Lower leg skin (tissue), 3 donors: ENCODE measurements around the gene CTRB1.
"Not testable (repeated sequence)": the region's sequence is repeated elsewhere in the genome, so short reads cannot be mapped to it uniquely, and the experiment has no call there.

Experiments used
- CTCF ChIP-seq, 3 donors: fragments of 450-650 bp; IDR thresholded peaks; one replicate each; pipeline ENCODE4 v1.5.1; 2016; ENCODE audit warnings: antibody characterized with exemption in 3 of 3, mild to moderate bottlenecking in 3 of 3, moderate library complexity in 2 of 3
- POLR2A ChIP-seq, 2 donors: fragments of 450-650 bp; IDR thresholded peaks; one replicate each; pipeline ENCODE4 v1.6.1; 2016 to 2017; ENCODE audit warnings: antibody characterized with exemption in 2 of 2, mild to moderate bottlenecking in 1 of 2, moderate library complexity in 1 of 2

- not testable (repeated sequence) for TF ChIP-seq CTCF, POLR2A (IDR thresholded peaks at IDR 0.05)
Measured at GRCh38 chr16:75209514-75209913, 9.3 kb upstream of the CTRB1 start.
